Measurements from ENCODE around the gene BBS12. TPM values are rescaled to one million over a fixed set of nuclear protein-coding genes. Genes with fewer than 3 reads are reported as not detected.

Gene BBS12
- total and polyA plus RNA-seq, 9 of the 15 experiments (the other 6 are each of a cell fraction or from before 2014, with no cell fraction given): 2.7 to 6.5 (median 3.3) TPM

- peak; percentile 57; the same call in 1 of the 2 replicates for TF ChIP-seq MYC (IDR thresholded peaks at IDR 0.05; ENCODE audit: low read depth, low read length)
- TF ChIP-seq MYC (CRISPR knock-in tag; IDR thresholded peaks at IDR 0.05; ENCODE audit: borderline replicate concordance, low read depth): no peak
- TF ChIP-seq SMAD1 (IDR thresholded peaks at IDR 0.05; ENCODE audit: low read depth, low read length, partially characterized antibody): no peak
- no peak for TF ChIP-seq NCOA1 (IDR thresholded peaks at IDR 0.05; ENCODE audit: low read depth)
- peak; percentile 87; the same call in 1 of the 2 replicates for TF ChIP-seq MTA3 (IDR thresholded peaks at IDR 0.05; ENCODE audit: borderline replicate concordance)
- TF ChIP-seq WHSC1 (IDR thresholded peaks at IDR 0.05; ENCODE audit: low read length): no peak
- no peak for TF ChIP-seq MCM3 (IDR thresholded peaks at IDR 0.05)
- no peak for TF ChIP-seq SMARCC2 (IDR thresholded peaks at IDR 0.05; ENCODE audit: low read depth)
- TF ChIP-seq ZC3H4 (CRISPR knock-in tag; IDR thresholded peaks at IDR 0.05; ENCODE audit: borderline replicate concordance): no peak
- TF ChIP-seq DNMT1 (IDR thresholded peaks at IDR 0.05): no peak
- TF ChIP-seq ZNF277 (CRISPR knock-in tag; IDR thresholded peaks at IDR 0.05; ENCODE audit: borderline replicate concordance): no peak
- no peak for TF ChIP-seq BCL6 (CRISPR knock-in tag; IDR thresholded peaks at IDR 0.05)
- no peak for TF ChIP-seq STAT5B (CRISPR knock-in tag; IDR thresholded peaks at IDR 0.05)
- peak; percentile 39 for TF ChIP-seq CBFA2T3 (IDR thresholded peaks at IDR 0.05)
- TF ChIP-seq HDAC3 (IDR thresholded peaks at IDR 0.05; ENCODE audit: borderline replicate concordance, partially characterized antibody): no peak
- TF ChIP-seq RFX5 (IDR thresholded peaks at IDR 0.05; ENCODE audit: low read depth, low read length): no peak
- no peak for TF ChIP-seq SIX5 (IDR thresholded peaks at IDR 0.05; ENCODE audit: borderline replicate concordance in 1 of 2, insufficient read depth in 1 of 2, low read depth in 1 of 2, low read length in 2 of 2)
- no peak for TF ChIP-seq ATF1 (CRISPR knock-in tag; IDR thresholded peaks at IDR 0.05)
- peak; percentile 51; the same call in 1 of the 2 replicates for TF ChIP-seq ATF1 (tag; IDR thresholded peaks at IDR 0.05)
- TF ChIP-seq ZNF717 (CRISPR knock-in tag; IDR thresholded peaks at IDR 0.05): no peak
- TF ChIP-seq PTRF (tag; IDR thresholded peaks at IDR 0.05): no peak
- TF ChIP-seq, protein P1, sequence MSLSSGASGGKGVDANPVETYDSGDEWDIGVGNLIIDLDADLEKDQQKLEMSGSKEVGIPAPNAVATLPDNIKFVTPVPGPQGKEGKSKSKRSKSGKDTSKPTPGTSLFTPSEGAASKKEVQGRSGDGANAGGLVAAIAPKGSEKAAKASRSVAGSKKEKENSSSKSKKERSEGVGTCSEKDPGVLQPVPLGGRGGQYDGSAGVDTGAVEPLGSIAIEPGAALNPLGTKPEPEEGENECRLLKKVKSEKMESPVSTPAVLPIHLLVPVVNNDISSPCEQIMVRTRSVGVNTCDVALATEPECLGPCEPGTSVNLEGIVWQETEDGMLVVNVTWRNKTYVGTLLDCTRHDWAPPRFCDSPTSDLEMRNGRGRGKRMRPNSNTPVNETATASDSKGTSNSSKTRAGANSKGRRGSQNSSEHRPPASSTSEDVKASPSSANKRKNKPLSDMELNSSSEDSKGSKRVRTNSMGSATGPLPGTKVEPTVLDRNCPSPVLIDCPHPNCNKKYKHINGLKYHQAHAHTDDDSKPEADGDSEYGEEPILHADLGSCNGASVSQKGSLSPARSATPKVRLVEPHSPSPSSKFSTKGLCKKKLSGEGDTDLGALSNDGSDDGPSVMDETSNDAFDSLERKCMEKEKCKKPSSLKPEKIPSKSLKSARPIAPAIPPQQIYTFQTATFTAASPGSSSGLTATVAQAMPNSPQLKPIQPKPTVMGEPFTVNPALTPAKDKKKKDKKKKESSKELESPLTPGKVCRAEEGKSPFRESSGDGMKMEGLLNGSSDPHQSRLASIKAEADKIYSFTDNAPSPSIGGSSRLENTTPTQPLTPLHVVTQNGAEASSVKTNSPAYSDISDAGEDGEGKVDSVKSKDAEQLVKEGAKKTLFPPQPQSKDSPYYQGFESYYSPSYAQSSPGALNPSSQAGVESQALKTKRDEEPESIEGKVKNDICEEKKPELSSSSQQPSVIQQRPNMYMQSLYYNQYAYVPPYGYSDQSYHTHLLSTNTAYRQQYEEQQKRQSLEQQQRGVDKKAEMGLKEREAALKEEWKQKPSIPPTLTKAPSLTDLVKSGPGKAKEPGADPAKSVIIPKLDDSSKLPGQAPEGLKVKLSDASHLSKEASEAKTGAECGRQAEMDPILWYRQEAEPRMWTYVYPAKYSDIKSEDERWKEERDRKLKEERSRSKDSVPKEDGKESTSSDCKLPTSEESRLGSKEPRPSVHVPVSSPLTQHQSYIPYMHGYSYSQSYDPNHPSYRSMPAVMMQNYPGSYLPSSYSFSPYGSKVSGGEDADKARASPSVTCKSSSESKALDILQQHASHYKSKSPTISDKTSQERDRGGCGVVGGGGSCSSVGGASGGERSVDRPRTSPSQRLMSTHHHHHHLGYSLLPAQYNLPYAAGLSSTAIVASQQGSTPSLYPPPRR (CRISPR knock-in tag; IDR thresholded peaks at IDR 0.05; ENCODE audit: borderline replicate concordance): no peak
- no peak for TF ChIP-seq TAF15 (IDR thresholded peaks at IDR 0.05; ENCODE audit: low read depth, low read length)
- no peak for TF ChIP-seq NCOA4 (IDR thresholded peaks at IDR 0.05; ENCODE audit: partially characterized antibody)
- TF ChIP-seq ZNF174 (CRISPR knock-in tag; IDR thresholded peaks at IDR 0.05): no peak
- TF ChIP-seq BACH1 (tag; IDR thresholded peaks at IDR 0.05): no peak
- TF ChIP-seq SAFB2 (IDR thresholded peaks at IDR 0.05; ENCODE audit: borderline replicate concordance, low read depth, low read length, severe bottlenecking): no peak
Observed at GRCh38 chr4:122700178-122700725, 32.3 kb upstream of the BBS12 start (continued).

Measured in K562 (cell line).